ENCODE results near the gene PDGFA. TPM values are rescaled to one million over a fixed set of nuclear protein-coding genes. Genes with fewer than 3 reads are reported as not detected.

Gene PDGFA
- total RNA-seq, 6 experiments from 2014 or later: 7.1 to 8.7 (median 7.8) TPM

DNA sequence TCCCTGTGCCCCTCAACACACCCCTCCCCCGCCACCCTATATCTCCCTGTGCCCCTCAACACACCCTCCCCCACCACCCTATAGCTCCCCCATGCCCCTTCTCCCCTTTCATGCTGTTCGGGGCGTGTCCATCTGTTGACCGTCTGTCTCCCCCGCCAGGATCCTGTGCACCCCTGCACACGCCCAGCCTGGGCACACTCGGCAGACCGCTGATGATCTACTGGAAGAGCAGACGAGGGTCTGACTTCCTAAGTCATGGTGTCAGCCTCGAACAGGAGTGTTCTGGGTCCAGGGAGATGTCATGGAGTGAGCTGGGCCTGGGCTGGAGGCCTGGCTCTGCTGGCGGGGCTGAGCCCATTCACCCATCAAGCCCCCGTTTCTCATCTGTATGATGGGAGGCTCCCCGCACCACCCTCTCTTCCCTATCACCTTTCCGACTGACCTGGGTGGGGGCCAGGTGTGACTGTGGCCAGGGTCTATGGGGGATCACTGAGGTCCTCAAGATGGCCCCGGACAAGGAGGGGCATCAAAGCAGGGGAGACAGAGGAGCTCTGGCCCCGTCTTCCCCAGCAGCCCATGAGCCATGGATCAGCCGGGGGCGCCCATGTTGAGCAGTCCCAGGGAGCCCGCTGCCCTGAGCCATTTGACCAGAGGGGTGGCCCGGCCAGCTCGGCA lies 48.3 kb downstream of the PDGFA start:
- peak overlapping the region; percentile 58; the same call in 1 of the 2 replicates for H3K27ac Mint-ChIP-seq
- H3K4me1 Mint-ChIP-seq (ENCODE audit: low read depth): peaks cover 12% of the 10 kb centered on the region
- H3K27me3 Mint-ChIP-seq (ENCODE audit: insufficient read depth): peaks cover 7% of the 10 kb centered on the region
- H3K36me3 Mint-ChIP-seq (ENCODE audit: low read depth): peaks cover 6% of the 10 kb centered on the region
- TF ChIP-seq, protein P1, sequence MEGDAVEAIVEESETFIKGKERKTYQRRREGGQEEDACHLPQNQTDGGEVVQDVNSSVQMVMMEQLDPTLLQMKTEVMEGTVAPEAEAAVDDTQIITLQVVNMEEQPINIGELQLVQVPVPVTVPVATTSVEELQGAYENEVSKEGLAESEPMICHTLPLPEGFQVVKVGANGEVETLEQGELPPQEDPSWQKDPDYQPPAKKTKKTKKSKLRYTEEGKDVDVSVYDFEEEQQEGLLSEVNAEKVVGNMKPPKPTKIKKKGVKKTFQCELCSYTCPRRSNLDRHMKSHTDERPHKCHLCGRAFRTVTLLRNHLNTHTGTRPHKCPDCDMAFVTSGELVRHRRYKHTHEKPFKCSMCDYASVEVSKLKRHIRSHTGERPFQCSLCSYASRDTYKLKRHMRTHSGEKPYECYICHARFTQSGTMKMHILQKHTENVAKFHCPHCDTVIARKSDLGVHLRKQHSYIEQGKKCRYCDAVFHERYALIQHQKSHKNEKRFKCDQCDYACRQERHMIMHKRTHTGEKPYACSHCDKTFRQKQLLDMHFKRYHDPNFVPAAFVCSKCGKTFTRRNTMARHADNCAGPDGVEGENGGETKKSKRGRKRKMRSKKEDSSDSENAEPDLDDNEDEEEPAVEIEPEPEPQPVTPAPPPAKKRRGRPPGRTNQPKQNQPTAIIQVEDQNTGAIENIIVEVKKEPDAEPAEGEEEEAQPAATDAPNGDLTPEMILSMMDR (IDR thresholded peaks at IDR 0.05): no peak
- DNase-seq: no peak
- H3K4me3 Mint-ChIP-seq: no peak overlapping the region
- peaks cover 15% of the 10 kb centered on the region for H3K9me3 Mint-ChIP-seq

- H3K27ac Mint-ChIP-seq: peak overlapping the region; percentile 70; the same call in 1 of the 2 replicates
- peaks cover 15% of the 10 kb centered on the region for H3K9me3 Mint-ChIP-seq
- peaks cover 12% of the 10 kb centered on the region for H3K27me3 Mint-ChIP-seq (ENCODE audit: insufficient read depth)
- peaks cover 20% of the 10 kb centered on the region for H3K4me1 Mint-ChIP-seq (ENCODE audit: low read depth)
- H3K36me3 Mint-ChIP-seq (ENCODE audit: low read depth): peaks cover 6% of the 10 kb centered on the region
- no peak overlapping the region for H3K4me3 Mint-ChIP-seq
- TF ChIP-seq, protein P1 (IDR thresholded peaks at IDR 0.05): no peak
- no peak for DNase-seq
These were observed 50.1 kb downstream of the PDGFA start for GRCh38 chr7:469563-469961.

DNA sequence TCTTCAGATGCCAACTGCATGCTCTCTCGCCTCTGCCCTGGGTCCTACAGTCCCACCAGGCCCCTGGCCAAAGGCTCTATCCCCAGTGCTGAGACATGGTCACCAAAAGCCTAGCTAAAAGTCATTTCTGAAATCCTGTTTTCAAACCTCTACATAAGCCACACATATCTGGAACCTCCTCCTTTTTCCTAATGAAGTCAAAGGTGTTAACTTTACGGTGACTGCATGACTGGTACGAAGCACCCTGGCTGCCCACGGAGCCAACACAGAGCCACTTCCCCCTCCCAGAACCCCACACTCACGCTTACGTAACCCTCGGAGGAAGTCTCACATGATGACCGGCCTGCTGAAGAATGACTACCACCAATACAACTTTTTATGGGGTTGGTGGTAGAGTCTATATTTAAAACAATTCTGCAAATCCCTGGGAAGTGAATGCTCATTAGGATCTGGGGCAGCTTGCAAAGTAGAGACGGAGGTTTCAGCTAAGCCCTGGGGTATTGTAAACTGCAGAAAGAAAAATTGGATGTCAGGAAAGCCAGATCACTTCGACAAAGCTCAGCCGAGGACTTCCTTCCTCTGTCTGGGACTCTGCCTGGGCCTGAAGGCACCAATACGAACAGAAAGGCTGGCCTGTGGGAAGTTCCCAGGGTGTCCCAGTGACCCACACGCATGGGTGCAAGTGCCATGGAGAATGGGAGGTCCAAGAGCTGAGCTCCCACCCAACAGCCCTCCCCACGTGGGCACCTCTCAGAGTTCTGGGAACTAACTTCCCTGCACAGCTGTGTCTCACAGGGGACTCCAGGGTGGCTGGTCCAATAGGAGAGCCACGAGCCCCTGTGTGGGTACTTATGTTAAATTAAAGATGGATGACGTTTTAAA lies 50.7 kb downstream of the PDGFA start:
- H3K27ac Mint-ChIP-seq: peak overlapping the region; percentile 70
- peaks cover 20% of the 10 kb centered on the region for H3K4me1 Mint-ChIP-seq (ENCODE audit: low read depth)
- H3K4me3 Mint-ChIP-seq: peak overlapping the region; percentile 4; the same call in 1 of the 2 replicates
- H3K9me3 Mint-ChIP-seq: peaks cover 15% of the 10 kb centered on the region
- peak; percentile 38 for DNase-seq
- TF ChIP-seq, protein P1 (IDR thresholded peaks at IDR 0.05): no peak
- H3K27me3 Mint-ChIP-seq (ENCODE audit: insufficient read depth): peaks cover 12% of the 10 kb centered on the region
- H3K36me3 Mint-ChIP-seq (ENCODE audit: low read depth): peaks cover 6% of the 10 kb centered on the region

GRCh38 chr7:467856-468545 lies 51.6 kb downstream of the PDGFA start:
- TF ChIP-seq, protein P1 (IDR thresholded peaks at IDR 0.05): no peak
- peaks cover 6% of the 10 kb centered on the region for H3K36me3 Mint-ChIP-seq (ENCODE audit: low read depth)
- H3K4me3 Mint-ChIP-seq: no peak overlapping the region
- H3K27ac Mint-ChIP-seq: no peak overlapping the region
- H3K9me3 Mint-ChIP-seq: peaks cover 15% of the 10 kb centered on the region
- H3K27me3 Mint-ChIP-seq (ENCODE audit: insufficient read depth): peaks cover 12% of the 10 kb centered on the region
- H3K4me1 Mint-ChIP-seq (ENCODE audit: low read depth): peaks cover 20% of the 10 kb centered on the region
- DNase-seq: no peak

- H3K9me3 Mint-ChIP-seq: peaks cover 15% of the 10 kb centered on the region
- no peak overlapping the region for H3K27ac Mint-ChIP-seq
- peaks cover 12% of the 10 kb centered on the region for H3K27me3 Mint-ChIP-seq (ENCODE audit: insufficient read depth)
- DNase-seq: no peak
- peaks cover 6% of the 10 kb centered on the region for H3K36me3 Mint-ChIP-seq (ENCODE audit: low read depth)
- peaks cover 20% of the 10 kb centered on the region for H3K4me1 Mint-ChIP-seq (ENCODE audit: low read depth)
- TF ChIP-seq, protein P1 (IDR thresholded peaks at IDR 0.05): no peak
- no peak overlapping the region for H3K4me3 Mint-ChIP-seq
These were observed 52.2 kb downstream of the PDGFA start for GRCh38 chr7:467393-467828.
